Left renal pelvis (tissue), 4 donors: ENCODE measurements around the gene CARD10. TPM values are rescaled to one million over a fixed set of nuclear protein-coding genes. Genes with fewer than 3 reads are reported as not detected.
A peak's percentile ranks its signal among the peaks of the same experiment; 100 is the strongest.

Experiments
- DNase-seq, 4 donors: peaks; one replicate each; pipeline ENCODE4 v3.0.0-alpha.2; 2013; ENCODE audit warnings: low read depth in 4 of 4, low spot score in 3 of 4
- polyA plus RNA-seq, 4 donors: library from polyadenylated mRNA; unstranded; fragments of 120-200 nt; gene quantifications; one replicate each; pipeline ENCODE4 v1.2.1, GENCODE V29; 2013; ENCODE audit not compliant: insufficient read length in 4 of 4

The CARD10 gene, protein sequence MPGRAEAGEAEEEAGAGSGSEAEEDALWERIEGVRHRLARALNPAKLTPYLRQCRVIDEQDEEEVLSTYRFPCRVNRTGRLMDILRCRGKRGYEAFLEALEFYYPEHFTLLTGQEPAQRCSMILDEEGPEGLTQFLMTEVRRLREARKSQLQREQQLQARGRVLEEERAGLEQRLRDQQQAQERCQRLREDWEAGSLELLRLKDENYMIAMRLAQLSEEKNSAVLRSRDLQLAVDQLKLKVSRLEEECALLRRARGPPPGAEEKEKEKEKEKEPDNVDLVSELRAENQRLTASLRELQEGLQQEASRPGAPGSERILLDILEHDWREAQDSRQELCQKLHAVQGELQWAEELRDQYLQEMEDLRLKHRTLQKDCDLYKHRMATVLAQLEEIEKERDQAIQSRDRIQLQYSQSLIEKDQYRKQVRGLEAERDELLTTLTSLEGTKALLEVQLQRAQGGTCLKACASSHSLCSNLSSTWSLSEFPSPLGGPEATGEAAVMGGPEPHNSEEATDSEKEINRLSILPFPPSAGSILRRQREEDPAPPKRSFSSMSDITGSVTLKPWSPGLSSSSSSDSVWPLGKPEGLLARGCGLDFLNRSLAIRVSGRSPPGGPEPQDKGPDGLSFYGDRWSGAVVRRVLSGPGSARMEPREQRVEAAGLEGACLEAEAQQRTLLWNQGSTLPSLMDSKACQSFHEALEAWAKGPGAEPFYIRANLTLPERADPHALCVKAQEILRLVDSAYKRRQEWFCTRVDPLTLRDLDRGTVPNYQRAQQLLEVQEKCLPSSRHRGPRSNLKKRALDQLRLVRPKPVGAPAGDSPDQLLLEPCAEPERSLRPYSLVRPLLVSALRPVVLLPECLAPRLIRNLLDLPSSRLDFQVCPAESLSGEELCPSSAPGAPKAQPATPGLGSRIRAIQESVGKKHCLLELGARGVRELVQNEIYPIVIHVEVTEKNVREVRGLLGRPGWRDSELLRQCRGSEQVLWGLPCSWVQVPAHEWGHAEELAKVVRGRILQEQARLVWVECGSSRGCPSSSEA
- 10 to 100 TPM; 13.4 to 27.7 (median 16.6) TPM for polyA plus RNA-seq

DNA sequence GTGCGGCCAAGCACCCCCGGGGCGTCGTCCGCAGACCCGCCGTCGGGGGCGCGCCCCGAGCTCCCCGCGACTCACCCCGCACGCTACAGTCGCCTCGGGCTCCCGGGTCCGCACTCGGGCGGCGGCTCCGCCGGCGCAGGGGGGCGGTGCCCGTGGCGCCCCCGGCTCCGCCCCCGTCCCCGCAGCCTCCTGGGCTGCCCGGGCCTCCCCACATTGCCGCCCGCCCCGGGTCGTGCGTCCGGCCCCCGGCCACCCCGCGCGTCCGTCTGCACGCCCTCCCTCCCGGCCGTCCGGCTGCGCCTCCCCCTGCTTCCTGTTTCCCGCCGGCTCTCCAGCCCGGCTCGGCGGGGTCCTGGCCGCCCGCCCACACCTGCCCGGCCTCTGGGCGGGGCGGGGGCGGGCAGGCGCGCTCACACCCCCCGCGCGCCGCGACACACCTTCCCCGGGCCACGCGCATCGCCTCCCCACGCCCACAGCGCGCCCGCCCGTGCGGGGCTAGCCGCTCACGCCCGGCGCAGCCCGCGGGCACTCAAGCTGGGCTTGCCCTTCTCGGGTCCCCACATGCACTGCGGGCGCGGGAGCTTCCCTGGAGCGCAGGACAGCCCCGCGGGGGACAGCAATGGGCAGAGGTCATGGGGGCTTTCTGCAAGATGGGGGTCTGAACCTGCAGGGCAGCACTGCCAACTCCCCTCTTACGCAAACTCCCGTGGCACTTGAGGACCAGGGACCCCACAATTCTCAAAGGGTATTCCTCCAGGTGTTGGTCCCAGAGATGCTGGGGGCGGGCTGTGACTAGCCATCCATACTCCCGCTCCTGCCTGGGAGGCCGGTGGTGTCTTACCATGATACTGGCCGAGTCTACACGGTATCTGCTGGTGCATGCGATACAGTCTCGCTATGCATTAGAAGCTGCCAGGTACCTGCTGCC, at the start of gene CARD10:
Gene CARD10, minus strand, starts transcription at position 148 of the 928 bp plus-strand sequence. CDS start 215 bp downstream, outside the sequence.
- DNase-seq, result no peak

GRCh38 chr22:37568448-37569008, 49.3 kb upstream of the CARD10 start:
- DNase-seq, result no peak

- DNase-seq, result no peak
These were observed 48.8 kb upstream of the CARD10 start for GRCh38 chr22:37568012-37568411.

GRCh38 chr22:37566903-37567798, 47.9 kb upstream of the CARD10 start:
- DNase-seq, result peak in 1 of 4 donors; percentile 63

GRCh38 chr22:37566329-37566837, 47.2 kb upstream of the CARD10 start:
- DNase-seq, result no peak

DNA sequence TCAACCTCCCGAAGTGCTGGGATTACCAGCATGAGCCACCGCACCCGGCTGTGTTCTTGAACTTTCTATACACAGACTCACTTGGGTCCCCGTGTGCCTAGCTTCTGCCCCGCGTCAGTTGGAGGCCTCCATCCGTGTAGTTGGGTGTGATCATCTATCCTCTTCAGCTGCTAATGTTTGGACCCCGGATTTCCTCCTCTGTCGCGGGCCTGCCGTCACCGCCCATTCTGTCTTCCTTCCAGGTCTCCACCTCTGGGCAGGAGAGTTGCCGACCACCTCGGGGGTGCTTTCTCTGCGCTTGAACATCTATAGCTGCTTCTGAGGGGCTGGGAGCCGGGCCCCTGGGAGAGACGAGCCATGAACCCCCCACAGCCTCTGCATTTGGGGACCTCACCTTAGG, 46.6 kb upstream of the CARD10 start:
- DNase-seq, result no peak

DNA sequence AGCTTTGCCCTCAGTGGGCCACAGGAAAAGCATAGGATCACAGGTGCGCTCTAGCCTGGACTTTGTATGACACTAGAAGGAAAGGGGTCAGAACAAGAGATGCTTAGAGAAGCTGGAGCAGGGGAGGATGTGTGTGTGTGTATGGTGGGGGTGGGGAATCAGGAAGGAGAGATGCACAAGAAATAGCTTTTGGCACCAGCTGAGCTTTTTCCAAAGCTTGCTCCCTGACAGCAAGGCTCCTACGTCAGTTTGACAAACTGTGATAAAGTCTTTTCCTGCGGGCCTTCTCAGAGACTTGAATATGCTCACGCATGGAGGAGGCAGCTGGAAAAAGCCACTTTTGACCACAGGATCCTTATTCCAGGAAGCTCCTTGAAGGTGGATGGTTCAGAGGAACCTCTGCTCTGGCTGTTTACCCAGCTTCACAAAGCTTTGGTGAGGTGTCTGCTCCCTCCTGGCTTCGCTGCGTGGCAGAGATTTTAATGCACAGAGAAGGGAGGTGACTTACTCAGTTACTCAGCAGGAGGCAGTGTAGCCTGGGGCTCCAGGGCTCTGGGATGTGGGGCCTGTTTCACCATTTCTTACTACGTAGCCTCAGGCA, 45.0 kb upstream of the CARD10 start:
- peak in 1 of 4 donors; percentile 60 for DNase-seq

GRCh38 chr22:37563153-37564081, 44.2 kb upstream of the CARD10 start:
- DNase-seq, result no peak

DNA sequence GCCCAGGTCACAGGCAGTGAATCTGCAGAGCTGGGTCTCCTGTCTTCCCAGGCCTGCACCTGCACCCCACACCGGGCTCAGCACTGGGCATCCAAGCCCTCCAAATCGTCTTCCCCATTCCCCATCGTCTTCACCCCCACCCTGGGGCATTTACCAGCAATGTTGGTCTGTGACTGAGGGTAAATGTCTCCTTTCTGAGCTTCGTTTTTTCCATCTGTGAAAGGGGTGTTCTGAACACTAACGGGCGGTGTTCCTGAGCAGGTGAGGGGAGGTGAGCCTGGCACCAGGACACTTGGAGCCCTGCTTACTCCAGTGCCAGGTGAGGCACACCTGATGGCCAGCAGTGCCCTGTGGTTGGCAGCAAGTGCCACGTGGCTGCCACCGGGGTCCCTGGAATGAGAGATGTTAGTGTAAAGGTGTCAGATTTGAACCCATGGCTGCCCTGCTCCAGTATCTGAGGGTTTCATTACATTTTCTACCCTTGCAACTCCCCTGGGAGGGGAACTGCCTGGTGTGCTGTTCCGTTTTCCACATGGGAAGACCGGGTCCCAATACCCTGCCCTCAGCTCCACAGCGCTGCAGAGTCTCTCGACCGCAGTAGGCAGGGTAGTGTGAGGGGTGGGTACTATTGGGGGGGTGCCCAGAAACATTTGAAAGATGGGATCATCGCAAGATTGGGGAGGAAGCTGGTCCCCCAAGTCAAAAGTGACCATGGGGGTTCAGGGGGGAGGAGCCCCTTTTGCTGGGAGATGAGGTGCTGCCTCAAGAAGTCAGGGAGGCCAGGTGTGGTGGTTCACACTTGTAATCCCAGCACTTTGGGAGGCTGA, 43.0 kb upstream of the CARD10 start:
- no peak for DNase-seq

DNA sequence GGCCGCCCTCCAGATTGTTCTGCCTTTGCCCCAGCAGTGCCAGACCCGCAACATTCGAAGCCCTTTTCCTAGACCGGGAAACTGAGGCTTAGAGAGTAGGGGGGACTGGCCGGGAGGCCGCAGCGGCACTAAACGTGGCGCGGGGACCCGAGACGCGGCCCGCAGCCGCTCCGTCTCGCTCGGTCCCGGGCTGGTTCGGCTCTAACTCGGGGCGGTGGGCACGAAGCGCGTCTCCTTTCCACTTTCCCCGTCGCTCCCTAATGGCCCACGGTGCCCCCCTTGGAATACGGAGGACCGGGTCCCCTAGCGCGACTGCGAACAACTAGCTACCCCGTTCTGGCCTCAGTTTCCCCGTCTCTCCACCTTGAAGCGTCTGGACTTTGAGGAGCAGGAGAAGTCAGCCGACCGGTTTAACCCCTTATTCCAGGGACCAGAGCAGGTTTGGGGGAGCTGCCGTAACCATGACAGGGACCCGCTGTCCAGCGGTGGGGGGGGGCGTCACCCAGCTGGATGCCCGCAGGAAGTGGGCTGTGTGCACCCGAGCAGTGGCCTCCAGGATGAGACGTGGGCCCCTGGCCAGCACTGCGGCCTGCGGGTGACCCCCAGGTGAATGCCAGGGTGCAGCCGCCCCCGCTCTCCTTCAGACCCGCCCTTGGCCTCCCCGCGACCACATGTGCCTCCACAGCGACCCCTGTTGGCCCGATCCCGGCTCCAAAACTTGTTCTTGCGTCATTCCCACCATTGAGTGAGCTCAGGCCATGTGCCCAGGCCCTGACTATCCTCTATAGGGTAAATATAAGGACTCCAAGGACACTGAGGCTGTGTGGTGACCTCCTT, 42.2 kb upstream of the CARD10 start:
- peak in 2 of 4 donors; percentile 87 to 90 for DNase-seq

GRCh38 chr22:37560608-37561211, 41.5 kb upstream of the CARD10 start:
- no peak for DNase-seq

- DNase-seq, result no peak
These were observed 40.8 kb upstream of the CARD10 start, which contains the start of gene CDC42EP1 for GRCh38 chr22:37559901-37560607. Gene CDC42EP1, plus strand, starts transcription at chr22:37560480. Its CDS starts 5,870 bp downstream, at chr22:37566350.

GRCh38 chr22:37559521-37559900, 40.3 kb upstream of the CARD10 start:
- DNase-seq, result no peak

GRCh38 chr22:37558815-37559214, 39.6 kb upstream of the CARD10 start:
- DNase-seq, result no peak
